ENCODE data around the gene VTN.
"Not testable (repeated sequence)": the region's sequence is repeated elsewhere in the genome, so short reads cannot be mapped to it uniquely, and the experiment has no call there.

The VTN gene

GRCh38 chr17:28339431-28339830, 30.7 kb downstream of the VTN start:
- POLR2A ChIA-PET = interaction anchor here (0.7 kb wide), 1 partner anchor 92 kb away, joined by 4 read pairs; no protein-coding TSS in a partner anchor
- CTCF ChIA-PET = interaction anchor here (1.3 kb wide), 1 partner anchor 12 kb away, joined by 5 read pairs; no protein-coding TSS in a partner anchor
- DNase-seq (ENCODE audit: extremely low spot score) = no peak
- no peak for TF ChIP-seq CTCF (IDR thresholded peaks at IDR 0.05; ENCODE audit: control extremely low read depth, extremely low read depth, low read depth, missing control alignments)

GRCh38 chr17:28338769-28339212, 31.3 kb downstream of the VTN start:
- ChIA-PET POLR2A (interaction anchor here (0.7 to 1.0 kb wide), 2 partner anchors 19 to 91 kb away, joined by 4 read pairs; partner anchors contain the start of gene POLDIP2), CTCF (interaction anchor here (1.3 kb wide), 1 partner anchor 12 kb away, joined by 5 read pairs; no protein-coding TSS in a partner anchor)
- not testable (repeated sequence) for DNase-seq (ENCODE audit: extremely low spot score)

GRCh38 chr17:28338056-28338768, 31.9 kb downstream of the VTN start:
- ChIA-PET CTCF (interaction anchor here (0.6 to 1.2 kb wide), 4 partner anchors 8 to 78 kb away, joined by 3 to 4 read pairs (median 3); no protein-coding TSS in a partner anchor), POLR2A (interaction anchor here (1.0 kb wide), 1 partner anchor 19 kb away, joined by 4 read pairs; the partner anchor contains the start of gene POLDIP2)

GRCh38 chr17:28335959-28336871, 33.9 kb downstream of the VTN start:
- POLR2A ChIA-PET = interaction anchor here (0.6 to 2.3 kb wide), 6 partner anchors 11 to 327 kb away, joined by 3 to 27 read pairs (median 5); partner anchors contain the start of gene POLDIP2
- no peak for TF ChIP-seq CTCF (IDR thresholded peaks at IDR 0.05; ENCODE audit: control extremely low read depth, extremely low read depth, low read depth, missing control alignments)
- no peak for DNase-seq (ENCODE audit: extremely low spot score)
- CTCF ChIA-PET = interaction anchor here (0.7 to 3.9 kb wide), 15 partner anchors 9 to 616 kb away, joined by 3 to 19 read pairs (median 3); partner anchors contain the start of genes POLDIP2 and TMEM97

More at GRCh38 chr17:28338056-28338768, 31.9 kb downstream of the VTN start:
- TF ChIP-seq CTCF (IDR thresholded peaks at IDR 0.05; ENCODE audit: control extremely low read depth, extremely low read depth, low read depth, missing control alignments) = no peak
- no peak for DNase-seq (ENCODE audit: extremely low spot score)

- peak; percentile 9 for TF ChIP-seq CTCF (IDR thresholded peaks at IDR 0.05; ENCODE audit: control extremely low read depth, extremely low read depth, low read depth, missing control alignments)
- ChIA-PET CTCF (interaction anchor here (0.7 to 3.9 kb wide), 16 partner anchors 9 to 617 kb away, joined by 3 to 19 read pairs (median 3); partner anchors contain the start of genes POLDIP2 and TMEM97), POLR2A (interaction anchor here (0.6 to 2.3 kb wide), 6 partner anchors 12 to 328 kb away, joined by 3 to 27 read pairs (median 5); partner anchors contain the start of gene POLDIP2)
- DNase-seq (ENCODE audit: extremely low spot score) = peak; percentile 97
These were observed 34.7 kb downstream of the VTN start, which contains the start of the genes IFT20 and TNFAIP1 for GRCh38 chr17:28335201-28335958. Gene IFT20, minus strand, starts transcription at chr17:28335472. Its CDS starts 3,487 bp downstream, at chr17:28331985. Gene TNFAIP1, plus strand, starts transcription at chr17:28335761. Its CDS starts 3,761 bp downstream, at chr17:28339522.

GRCh38 chr17:28334666-28335200, 35.4 kb downstream of the VTN start:
- no peak for TF ChIP-seq CTCF (IDR thresholded peaks at IDR 0.05; ENCODE audit: control extremely low read depth, extremely low read depth, low read depth, missing control alignments)
- ChIA-PET CTCF (interaction anchor here (0.7 to 3.9 kb wide), 12 partner anchors 9 to 618 kb away, joined by 3 to 19 read pairs (median 4); partner anchors contain the start of genes POLDIP2 and TMEM97), POLR2A (interaction anchor here (1.1 to 2.3 kb wide), 5 partner anchors 13 to 32 kb away, joined by 3 to 27 read pairs (median 6); partner anchors contain the start of gene POLDIP2)
- no peak for DNase-seq (ENCODE audit: extremely low spot score)

Data from GM10248 (cell line).